ENCODE data around the gene GPATCH3. TPM values are rescaled to one million over a fixed set of nuclear protein-coding genes. Genes with fewer than 3 reads are reported as not detected.

Gene GPATCH3
- total RNA-seq, 1 donor from 2014 or later: 23.9 TPM

- DNase-seq (ENCODE audit: low spot score, unreplicated experiment): no peak
- no peaks in the 10 kb centered on the region for H3K9me3 Mint-ChIP-seq (ENCODE audit: low read depth)
- no peak for TF ChIP-seq CTCF (IDR thresholded peaks at IDR 0.05; ENCODE audit: unreplicated experiment)
- no peak overlapping the region for H3K4me3 Mint-ChIP-seq (ENCODE audit: low read depth)
- no peak overlapping the region for H3K27ac Mint-ChIP-seq
- peaks cover 10% of the 10 kb centered on the region for H3K36me3 Mint-ChIP-seq (ENCODE audit: insufficient read depth)
- no peaks in the 10 kb centered on the region for H3K27me3 Mint-ChIP-seq
- H3K4me1 Mint-ChIP-seq (ENCODE audit: low read depth): no peaks in the 10 kb centered on the region
Observed at GRCh38 chr1:26857473-26858060, 42.7 kb downstream of the GPATCH3 start.

- no peaks in the 10 kb centered on the region for H3K4me1 Mint-ChIP-seq (ENCODE audit: low read depth)
- peaks cover 12% of the 10 kb centered on the region for H3K36me3 Mint-ChIP-seq (ENCODE audit: insufficient read depth)
- peak overlapping the region; percentile 72 for H3K27ac Mint-ChIP-seq
- no peak for TF ChIP-seq CTCF (IDR thresholded peaks at IDR 0.05; ENCODE audit: unreplicated experiment)
- no peaks in the 10 kb centered on the region for H3K9me3 Mint-ChIP-seq (ENCODE audit: low read depth)
- DNase-seq (ENCODE audit: low spot score, unreplicated experiment): no peak
- no peaks in the 10 kb centered on the region for H3K27me3 Mint-ChIP-seq
- H3K4me3 Mint-ChIP-seq (ENCODE audit: low read depth): no peak overlapping the region
Observed at GRCh38 chr1:26856604-26857469, 43.4 kb downstream of the GPATCH3 start.

GRCh38 chr1:26856181-26856580 is 44.1 kb downstream of the GPATCH3 start:
- peaks cover 14% of the 10 kb centered on the region for H3K36me3 Mint-ChIP-seq (ENCODE audit: insufficient read depth)
- H3K27ac Mint-ChIP-seq: no peak overlapping the region
- no peaks in the 10 kb centered on the region for H3K4me1 Mint-ChIP-seq (ENCODE audit: low read depth)
- H3K27me3 Mint-ChIP-seq: no peaks in the 10 kb centered on the region
- no peaks in the 10 kb centered on the region for H3K9me3 Mint-ChIP-seq (ENCODE audit: low read depth)
- H3K4me3 Mint-ChIP-seq (ENCODE audit: low read depth): no peak overlapping the region
- no peak for DNase-seq (ENCODE audit: low spot score, unreplicated experiment)
- no peak for TF ChIP-seq CTCF (IDR thresholded peaks at IDR 0.05; ENCODE audit: unreplicated experiment)

- Mint-ChIP-seq H3K4me1 (ENCODE audit: low read depth) (no peaks in the 10 kb centered on the region), H3K4me3 (ENCODE audit: low read depth) (no peak overlapping the region), H3K27ac (no peak overlapping the region), H3K27me3 (no peaks in the 10 kb centered on the region), H3K9me3 (ENCODE audit: low read depth) (no peaks in the 10 kb centered on the region), H3K36me3 (ENCODE audit: insufficient read depth) (peaks cover 16% of the 10 kb centered on the region)
- DNase-seq (ENCODE audit: low spot score, unreplicated experiment): no peak
- TF ChIP-seq CTCF (IDR thresholded peaks at IDR 0.05; ENCODE audit: unreplicated experiment): no peak
Observed at GRCh38 chr1:26855636-26856035, 44.6 kb downstream of the GPATCH3 start.

GRCh38 chr1:26854906-26855305 is 45.4 kb downstream of the GPATCH3 start:
- no peak for TF ChIP-seq CTCF (IDR thresholded peaks at IDR 0.05; ENCODE audit: unreplicated experiment)
- no peak for DNase-seq (ENCODE audit: low spot score, unreplicated experiment)
- no peaks in the 10 kb centered on the region for H3K9me3 Mint-ChIP-seq (ENCODE audit: low read depth)
- H3K4me1 Mint-ChIP-seq (ENCODE audit: low read depth): no peaks in the 10 kb centered on the region
- H3K27me3 Mint-ChIP-seq: no peaks in the 10 kb centered on the region
- H3K27ac Mint-ChIP-seq: no peak overlapping the region
- peaks cover 17% of the 10 kb centered on the region for H3K36me3 Mint-ChIP-seq (ENCODE audit: insufficient read depth)
- no peak overlapping the region for H3K4me3 Mint-ChIP-seq (ENCODE audit: low read depth)

Data from progenitor cell of endocrine pancreas (in vitro differentiated cells).